Breast epithelium (tissue), 3 donors: ENCODE results near the gene C8A.

Experiments
- CTCF ChIP-seq, 3 donors: fragments of 450-650 bp; IDR thresholded peaks; one replicate each; pipeline ENCODE4 v1.5.1; 2016 to 2017; ENCODE audit warnings: antibody characterized with exemption in 3 of 3, mild to moderate bottlenecking in 3 of 3, moderate library complexity in 3 of 3
- POLR2AphosphoS5 ChIP-seq, 3 donors: sonication (generic); formaldehyde crosslinking; IDR thresholded peaks; one replicate each; pipeline ENCODE4 v1.6.1; 2017; ENCODE audit warnings: antibody characterized with exemption in 3 of 3

DNA sequence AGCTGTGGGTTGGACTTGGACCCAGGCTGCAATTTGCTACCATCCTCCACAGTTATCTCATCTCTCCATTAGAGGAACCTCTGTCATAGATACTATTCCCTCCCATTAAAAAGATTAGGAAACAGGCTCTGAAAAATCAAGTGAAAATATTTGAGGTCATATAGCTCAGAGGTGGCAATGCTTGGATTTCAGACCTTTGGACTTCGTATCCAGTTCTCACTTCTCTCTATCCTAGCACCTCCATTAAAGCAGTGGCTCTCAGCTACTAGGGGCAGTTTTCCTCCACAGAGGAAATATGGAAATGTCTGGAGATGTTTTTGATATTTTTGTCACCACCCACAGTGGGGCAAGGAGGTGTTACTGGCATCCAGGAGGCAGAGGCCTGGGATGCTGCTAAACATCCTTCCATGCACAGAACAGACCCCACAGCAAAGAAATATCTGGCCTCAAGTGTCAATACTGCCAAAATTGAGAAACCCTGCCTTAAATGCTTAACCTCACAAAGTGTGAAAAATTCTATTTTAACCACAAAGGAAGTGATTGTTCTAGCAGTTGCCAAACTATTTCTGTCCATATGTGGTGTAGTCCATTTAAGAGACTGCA lies 54.1 kb downstream of the C8A start:
- TF ChIP-seq CTCF (IDR thresholded peaks at IDR 0.05): no peak
- TF ChIP-seq POLR2AphosphoS5 (IDR thresholded peaks at IDR 0.05): no peak
